ENCODE results near the gene BRD1. TPM values are rescaled to one million over a fixed set of nuclear protein-coding genes. Genes with fewer than 3 reads are reported as not detected.

The BRD1 gene
- total and polyA plus RNA-seq, 7 donors = 12.6 to 52.6 (median 31.1) TPM

DNA sequence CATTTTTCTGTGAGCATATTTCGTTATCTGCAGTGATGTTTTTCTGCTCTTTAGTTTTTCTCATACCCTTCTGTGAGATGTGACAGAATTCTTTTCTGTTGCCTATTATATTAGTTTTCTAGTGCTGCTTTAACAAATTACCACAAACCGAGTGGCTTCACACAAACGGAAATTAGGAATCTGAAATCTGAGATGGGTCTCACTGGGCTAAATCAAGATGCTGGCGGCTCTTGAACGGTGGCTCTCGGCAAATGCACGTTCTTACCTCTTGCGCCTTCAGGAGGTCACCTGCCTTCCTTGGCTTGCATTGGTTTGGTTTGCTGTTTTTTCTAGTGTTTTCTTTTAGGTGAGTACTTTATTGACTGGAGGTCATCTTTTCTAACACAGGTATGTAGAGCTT is 39.0 kb upstream of the BRD1 start:
- WGBS, 2 donors = 93 to 97% methylated on average over 8 of the region's 8 CpGs
- Histone ChIP-seq H3K27ac (no peak overlapping the region), H3K4me3 (no peak overlapping the region), H3K4me1 (no peaks in the 10 kb centered on the region), H3K27me3 (no peaks in the 10 kb centered on the region), H3K9me3 (peaks cover 0 to 10% (median 4%) of the 10 kb centered on the region in 4 donors), H3K36me3 (no peaks in the 10 kb centered on the region)
- TF ChIP-seq EP300 (IDR thresholded peaks at IDR 0.05) (no peak), POLR2AphosphoS5 (IDR thresholded peaks at IDR 0.05) (no peak), POLR2A (IDR thresholded peaks at IDR 0.05) (no peak)
- TF ChIP-seq, protein P1, sequence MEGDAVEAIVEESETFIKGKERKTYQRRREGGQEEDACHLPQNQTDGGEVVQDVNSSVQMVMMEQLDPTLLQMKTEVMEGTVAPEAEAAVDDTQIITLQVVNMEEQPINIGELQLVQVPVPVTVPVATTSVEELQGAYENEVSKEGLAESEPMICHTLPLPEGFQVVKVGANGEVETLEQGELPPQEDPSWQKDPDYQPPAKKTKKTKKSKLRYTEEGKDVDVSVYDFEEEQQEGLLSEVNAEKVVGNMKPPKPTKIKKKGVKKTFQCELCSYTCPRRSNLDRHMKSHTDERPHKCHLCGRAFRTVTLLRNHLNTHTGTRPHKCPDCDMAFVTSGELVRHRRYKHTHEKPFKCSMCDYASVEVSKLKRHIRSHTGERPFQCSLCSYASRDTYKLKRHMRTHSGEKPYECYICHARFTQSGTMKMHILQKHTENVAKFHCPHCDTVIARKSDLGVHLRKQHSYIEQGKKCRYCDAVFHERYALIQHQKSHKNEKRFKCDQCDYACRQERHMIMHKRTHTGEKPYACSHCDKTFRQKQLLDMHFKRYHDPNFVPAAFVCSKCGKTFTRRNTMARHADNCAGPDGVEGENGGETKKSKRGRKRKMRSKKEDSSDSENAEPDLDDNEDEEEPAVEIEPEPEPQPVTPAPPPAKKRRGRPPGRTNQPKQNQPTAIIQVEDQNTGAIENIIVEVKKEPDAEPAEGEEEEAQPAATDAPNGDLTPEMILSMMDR (IDR thresholded peaks at IDR 0.05) = no peak
- no peak for DNase-seq
- intact Hi-C loops (cut with DNase I) = no loop called here

DNA sequence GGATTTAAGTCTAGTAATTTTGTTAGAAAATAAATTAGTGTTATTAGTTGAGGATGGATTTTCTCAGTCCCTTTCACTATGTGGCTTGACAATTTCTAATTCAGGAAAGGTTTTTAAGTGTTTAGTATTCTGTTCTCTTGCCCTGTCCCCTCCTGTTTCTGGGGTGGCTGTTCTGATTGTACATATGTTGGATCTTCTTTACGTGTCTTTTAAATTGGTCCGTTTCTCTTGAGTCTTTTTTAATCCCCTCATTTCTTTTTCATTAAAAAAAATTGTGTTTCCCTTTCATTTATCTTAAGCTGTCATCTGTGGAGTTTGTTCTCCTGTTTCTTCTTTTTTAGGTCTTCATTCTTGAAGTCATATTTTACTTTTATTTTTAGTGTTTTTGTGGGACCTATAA is 38.5 kb upstream of the BRD1 start:
- Histone ChIP-seq H3K9me3 (peaks cover 0 to 10% (median 4%) of the 10 kb centered on the region in 4 donors), H3K27ac (no peak overlapping the region), H3K4me3 (no peak overlapping the region), H3K4me1 (no peaks in the 10 kb centered on the region), H3K27me3 (no peaks in the 10 kb centered on the region), H3K36me3 (no peaks in the 10 kb centered on the region)
- TF ChIP-seq EP300 (IDR thresholded peaks at IDR 0.05) (no peak), POLR2AphosphoS5 (IDR thresholded peaks at IDR 0.05) (no peak), POLR2A (IDR thresholded peaks at IDR 0.05) (no peak)
- TF ChIP-seq, protein P1 (IDR thresholded peaks at IDR 0.05) = no peak
- intact Hi-C loops (cut with DNase I) = no loop called here
- no peak for DNase-seq
- 41 to 42% methylated on average over 2 of the region's 2 CpGs for WGBS, 2 donors

DNA sequence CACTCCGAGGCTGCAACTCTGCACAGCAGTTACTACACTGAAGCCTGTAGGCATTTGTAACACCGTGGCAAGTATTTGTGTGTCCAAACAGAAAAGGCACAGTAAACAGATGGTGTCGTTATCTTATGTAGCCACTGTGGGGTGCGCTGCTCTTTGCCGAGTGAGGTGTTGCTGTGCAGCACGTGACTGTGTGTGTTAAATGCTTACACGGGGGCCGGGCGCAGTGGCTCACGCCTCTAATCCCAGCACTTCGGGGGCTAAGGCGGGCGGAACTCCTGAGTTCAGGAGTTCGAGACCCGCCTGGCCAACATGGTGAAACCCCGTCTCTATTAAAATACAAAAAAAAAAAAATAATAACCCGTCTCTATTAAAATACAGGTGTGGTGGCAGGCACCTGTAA is 37.5 kb upstream of the BRD1 start:
- intact Hi-C loops (cut with DNase I) = no loop called here
- Histone ChIP-seq H3K36me3 (no peaks in the 10 kb centered on the region), H3K9me3 (peaks cover 0 to 10% (median 4%) of the 10 kb centered on the region in 4 donors), H3K27me3 (no peaks in the 10 kb centered on the region), H3K27ac (no peak overlapping the region), H3K4me1 (no peaks in the 10 kb centered on the region), H3K4me3 (no peak overlapping the region)
- TF ChIP-seq, protein P1 (IDR thresholded peaks at IDR 0.05) = no peak
- no peak for TF ChIP-seq POLR2AphosphoS5 (IDR thresholded peaks at IDR 0.05)
- no peak for TF ChIP-seq EP300 (IDR thresholded peaks at IDR 0.05)
- no peak for TF ChIP-seq POLR2A (IDR thresholded peaks at IDR 0.05)
- no peak for DNase-seq
- 92% methylated on average over 17 of the region's 17 CpGs for WGBS, 2 donors

DNA sequence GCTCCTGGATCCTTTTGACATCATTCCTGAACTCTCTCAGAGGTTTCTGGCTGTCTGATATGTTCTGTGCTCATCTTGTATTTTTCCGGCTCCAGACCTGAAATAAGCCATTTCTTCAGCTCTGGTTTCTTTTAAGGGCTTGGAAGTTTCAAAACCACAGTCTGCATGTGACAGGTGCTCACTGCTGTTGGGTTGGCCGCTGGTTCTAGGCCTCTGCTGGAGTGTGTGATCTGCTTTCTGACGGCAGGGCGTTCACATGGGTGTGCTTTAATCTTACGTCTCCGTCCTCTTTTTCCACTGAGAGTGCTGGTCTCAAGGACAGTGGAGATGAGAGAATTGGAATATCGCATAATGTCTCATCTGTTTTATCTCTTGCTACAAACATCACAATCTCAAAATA is 36.3 kb upstream of the BRD1 start:
- peaks cover 0 to 10% (median 3%) of the 10 kb centered on the region in 4 donors for H3K9me3 ChIP-seq

DNA sequence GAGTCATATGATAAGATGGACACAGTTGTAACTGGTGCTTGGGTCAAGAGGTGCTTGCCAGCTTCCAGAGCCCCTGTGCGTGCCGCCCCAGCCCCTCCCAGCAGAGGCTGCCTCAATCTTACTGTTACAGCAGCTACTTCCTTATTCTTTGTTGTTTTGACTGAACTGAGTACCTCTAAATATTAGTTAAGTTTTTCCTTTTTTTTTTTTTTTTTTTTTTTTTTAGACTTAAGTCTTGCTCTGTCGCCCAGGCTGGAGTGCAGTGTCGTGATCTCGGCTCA is 34.8 kb upstream of the BRD1 start:
- H3K4me1 ChIP-seq = no peaks in the 10 kb centered on the region
- H3K9me3 ChIP-seq = peaks cover 0 to 10% (median 3%) of the 10 kb centered on the region in 4 donors
- no peak for TF ChIP-seq EP300 (IDR thresholded peaks at IDR 0.05)
- TF ChIP-seq, protein P1 (IDR thresholded peaks at IDR 0.05) = no peak
- no peak for TF ChIP-seq POLR2AphosphoS5 (IDR thresholded peaks at IDR 0.05)
- no peak for TF ChIP-seq POLR2A (IDR thresholded peaks at IDR 0.05)
- no peak overlapping the region for H3K4me3 ChIP-seq
- no peaks in the 10 kb centered on the region for H3K27me3 ChIP-seq
- H3K27ac ChIP-seq = no peak overlapping the region
- intact Hi-C loops (cut with DNase I) = no loop called here
- DNase-seq = no peak
- WGBS, 2 donors = 87 to 91% methylated on average over 5 of the region's 5 CpGs
- no peaks in the 10 kb centered on the region for H3K36me3 ChIP-seq

More for the DNA sequence above, 36.3 kb upstream of the BRD1 start:
- TF ChIP-seq POLR2AphosphoS5 (IDR thresholded peaks at IDR 0.05) (no peak), EP300 (IDR thresholded peaks at IDR 0.05) (no peak), POLR2A (IDR thresholded peaks at IDR 0.05) (no peak)
- TF ChIP-seq, protein P1 (IDR thresholded peaks at IDR 0.05) = no peak
- intact Hi-C loops (cut with DNase I) = no loop called here
- no peaks in the 10 kb centered on the region for H3K27me3 ChIP-seq
- H3K36me3 ChIP-seq = no peaks in the 10 kb centered on the region
- no peak overlapping the region for H3K27ac ChIP-seq
- H3K4me1 ChIP-seq = no peaks in the 10 kb centered on the region
- no peak overlapping the region for H3K4me3 ChIP-seq
- WGBS, 2 donors = 73 to 78% methylated on average over 7 of the region's 7 CpGs
- DNase-seq = no peak

Data from sigmoid colon (tissue), 7 donors.